ENCODE measurements around the gene DGKI.

- no peak for TF ChIP-seq POLR2AphosphoS5 (IDR thresholded peaks at IDR 0.05; ENCODE audit: low read depth, low read length)
- no peak for TF ChIP-seq CTCF (IDR thresholded peaks at IDR 0.05)
- no peak for TF ChIP-seq TCF7L2 (IDR thresholded peaks at IDR 0.05; ENCODE audit: low read depth, low read length)
- TF ChIP-seq SIN3A (IDR thresholded peaks at IDR 0.05; ENCODE audit: borderline replicate concordance, insufficient read depth, low read depth, low read length) = no peak
- no peak for TF ChIP-seq REST (IDR thresholded peaks at IDR 0.05; ENCODE audit: insufficient read depth in 1 of 2, low read depth in 2 of 2, low read length in 1 of 2)
Measured at GRCh38 chr7:137611606-137612005, 235.2 kb downstream of the DGKI start.
